HG02973 (cell line): ENCODE data around the gene DNAJB8.

ENCODE experiments used
- ATAC-seq: cut with Tn5 transposase; IDR thresholded peaks from one replicate; pipeline ENCODE4 v1.9.1; 2021; ENCODE audit warnings: moderate library complexity; ENCODE audit not compliant: unreplicated experiment

Gene DNAJB8

DNA sequence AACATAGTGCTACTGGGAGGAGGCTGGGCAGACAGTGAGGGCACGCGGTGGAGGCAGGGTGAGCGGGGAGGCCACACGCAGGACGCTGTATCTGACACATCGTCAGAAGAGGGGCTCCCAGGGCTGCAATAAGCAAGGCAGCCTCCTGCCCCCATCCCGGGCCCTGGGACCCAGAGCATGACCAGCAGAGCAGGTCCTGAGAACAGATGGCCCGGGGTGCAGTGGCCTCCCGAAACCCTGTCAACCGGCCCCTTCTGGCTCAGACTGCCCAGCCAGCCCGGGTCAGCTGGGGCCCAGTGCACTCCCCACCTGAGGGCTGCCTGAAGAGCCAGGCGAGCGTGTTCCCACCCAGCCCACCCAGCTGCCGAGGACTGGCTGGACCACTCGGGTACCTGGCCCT, 37.4 kb downstream of the DNAJB8 start:
- ATAC-seq, result no peak

- ATAC-seq, result no peak
Measured at GRCh38 chr3:128427872-128428822, 38.5 kb downstream of the DNAJB8 start.

GRCh38 chr3:128427175-128427857, 39.4 kb downstream of the DNAJB8 start:
- ATAC-seq, result no peak

- no peak for ATAC-seq
Measured at GRCh38 chr3:128426128-128426921, 40.4 kb downstream of the DNAJB8 start.

DNA sequence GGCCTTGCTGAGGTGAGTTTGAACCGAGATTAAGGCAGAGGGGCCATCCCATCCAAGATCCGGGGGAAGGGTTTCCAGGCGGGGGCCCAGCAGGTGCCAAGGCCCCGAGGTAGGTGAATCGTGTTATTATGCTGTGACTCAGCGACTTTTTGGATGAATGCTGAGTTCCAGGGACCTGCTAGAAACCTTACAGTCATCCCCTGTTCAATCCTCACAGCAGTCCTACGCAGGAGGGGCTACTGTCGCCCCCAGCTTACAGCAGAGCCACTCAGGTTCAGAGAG, 40.9 kb downstream of the DNAJB8 start:
- ATAC-seq, result no peak

DNA sequence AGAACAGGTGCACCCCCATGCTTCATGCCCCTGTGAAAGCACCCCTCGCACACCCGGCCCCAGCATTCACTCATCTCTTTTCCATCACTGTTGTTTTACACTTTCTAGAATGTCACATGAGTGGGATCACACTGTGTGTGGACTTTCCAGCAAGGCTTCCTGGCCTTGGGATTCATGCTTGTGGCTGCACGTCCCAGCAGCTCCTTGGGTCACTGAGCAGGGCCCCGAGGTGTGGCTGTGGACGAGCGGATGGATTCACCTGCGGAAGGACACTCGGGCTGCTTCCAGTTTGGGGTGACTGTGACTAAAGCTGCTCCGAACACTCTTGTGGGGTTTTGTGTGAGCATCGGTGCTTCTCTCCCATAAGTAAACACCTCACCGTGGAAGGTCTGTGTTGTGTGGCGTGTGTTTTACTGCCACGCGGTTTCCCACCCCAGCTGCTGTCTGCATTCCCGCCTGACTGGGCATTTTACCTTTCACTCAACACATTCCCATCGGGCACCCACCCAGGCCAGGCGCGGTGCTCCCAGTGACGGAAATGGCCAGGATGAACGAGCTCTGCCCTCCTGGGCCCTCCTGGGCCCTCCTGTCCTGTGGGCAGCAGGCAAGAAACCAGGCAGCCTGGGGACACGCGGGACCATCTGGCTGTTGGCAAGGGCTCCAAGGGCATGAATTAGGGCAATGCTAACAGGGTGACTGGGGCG, 41.4 kb downstream of the DNAJB8 start:
- ATAC-seq, result no peak

DNA sequence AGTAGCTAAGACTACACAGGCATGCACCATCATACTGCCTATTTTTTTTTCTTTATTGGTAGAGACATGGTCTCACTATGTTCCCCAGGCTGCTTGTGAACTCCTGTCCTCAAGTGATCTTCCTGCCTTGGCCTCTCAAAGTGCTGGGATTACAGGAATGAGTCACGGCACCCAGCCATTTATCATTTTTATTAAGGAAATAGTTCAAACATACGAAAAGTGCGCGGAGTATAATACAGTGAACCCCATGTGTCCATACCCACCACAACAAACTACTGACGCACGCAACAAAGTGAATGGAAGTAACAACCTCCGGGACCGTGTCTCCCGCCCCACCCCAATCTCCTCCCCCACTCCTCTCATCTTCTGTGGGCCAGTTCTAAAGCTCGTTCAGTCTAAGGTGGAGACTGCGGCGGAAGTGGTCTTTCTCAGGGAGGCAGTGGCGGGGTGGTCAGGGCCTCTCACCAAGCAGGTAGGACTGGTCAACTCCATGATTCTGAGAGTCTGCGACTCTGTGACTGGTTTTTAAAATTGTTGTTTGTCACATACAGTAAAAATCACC, 42.1 kb downstream of the DNAJB8 start:
- no peak for ATAC-seq

DNA sequence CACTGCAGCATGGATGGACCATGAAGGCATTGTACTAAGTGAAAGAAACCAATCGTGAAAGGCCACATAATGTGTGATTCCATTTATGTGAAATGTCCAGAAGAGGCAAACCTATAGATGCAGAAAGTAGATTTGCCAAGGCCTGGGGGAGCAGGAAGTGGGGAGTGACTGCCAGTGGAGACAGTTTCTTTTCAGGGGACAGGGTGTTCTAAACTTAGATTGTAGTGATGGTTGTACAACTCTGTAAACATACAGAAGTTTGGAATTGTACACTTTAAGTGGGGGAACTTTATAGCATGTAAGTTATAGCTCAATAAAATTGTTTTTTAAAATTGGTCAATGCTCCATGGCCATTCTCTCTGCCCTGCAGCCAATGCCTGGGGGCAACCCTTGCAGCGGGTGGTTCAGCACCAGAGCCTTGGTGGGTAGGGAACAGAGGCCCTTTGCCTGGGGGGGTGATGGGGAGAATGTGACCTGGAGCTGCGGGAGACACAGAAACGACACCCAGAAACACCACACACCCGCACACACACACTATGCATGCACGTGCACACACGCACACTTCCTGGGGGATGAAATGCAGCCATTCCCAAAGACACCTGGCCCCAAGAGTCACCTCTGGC, 43.1 kb downstream of the DNAJB8 start:
- ATAC-seq, result no peak

GRCh38 chr3:128422762-128423524, 43.7 kb downstream of the DNAJB8 start:
- no peak for ATAC-seq

DNA sequence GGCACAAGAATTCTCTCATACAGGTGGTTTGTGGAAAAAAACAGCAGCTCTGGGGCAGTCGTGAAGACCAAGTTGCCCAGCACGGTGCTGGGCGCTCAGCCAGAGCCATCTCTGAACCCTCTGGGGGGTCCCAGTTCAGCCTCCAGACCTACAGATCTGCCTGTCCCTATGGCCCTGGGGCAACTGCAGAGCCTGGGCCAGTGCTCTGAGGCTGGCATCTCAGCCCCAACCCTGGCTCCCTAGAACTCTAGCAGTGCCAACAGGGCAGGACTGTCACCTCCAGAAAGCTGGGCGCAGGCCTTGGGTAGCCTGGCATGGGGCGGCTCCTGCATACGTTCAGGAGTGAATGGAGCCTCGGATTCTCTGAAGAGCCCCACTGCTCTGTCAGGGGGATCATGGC, 44.7 kb downstream of the DNAJB8 start:
- ATAC-seq, result no peak

DNA sequence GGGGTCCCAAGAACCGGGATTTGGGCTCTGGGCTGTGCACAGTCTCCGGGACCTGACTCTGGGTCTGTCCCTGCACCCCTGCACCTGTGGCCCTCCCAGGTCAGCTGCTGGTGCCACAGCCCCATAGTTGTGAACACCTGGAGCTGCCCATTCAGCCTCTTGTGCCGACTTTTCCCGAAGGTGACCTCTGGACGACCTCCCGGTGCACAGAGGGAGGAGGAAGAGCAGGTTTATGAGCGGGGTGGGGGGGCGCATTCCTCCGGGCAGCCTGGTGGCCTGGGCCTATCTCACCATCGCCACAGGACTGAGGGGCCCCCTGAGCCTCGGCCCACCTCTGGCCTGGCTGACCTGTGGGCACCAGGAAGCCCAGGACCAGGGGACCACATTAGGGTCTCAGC, 45.3 kb downstream of the DNAJB8 start:
- ATAC-seq, result no peak

- ATAC-seq, result no peak
Measured at GRCh38 chr3:128420720-128421438, 45.8 kb downstream of the DNAJB8 start.

DNA sequence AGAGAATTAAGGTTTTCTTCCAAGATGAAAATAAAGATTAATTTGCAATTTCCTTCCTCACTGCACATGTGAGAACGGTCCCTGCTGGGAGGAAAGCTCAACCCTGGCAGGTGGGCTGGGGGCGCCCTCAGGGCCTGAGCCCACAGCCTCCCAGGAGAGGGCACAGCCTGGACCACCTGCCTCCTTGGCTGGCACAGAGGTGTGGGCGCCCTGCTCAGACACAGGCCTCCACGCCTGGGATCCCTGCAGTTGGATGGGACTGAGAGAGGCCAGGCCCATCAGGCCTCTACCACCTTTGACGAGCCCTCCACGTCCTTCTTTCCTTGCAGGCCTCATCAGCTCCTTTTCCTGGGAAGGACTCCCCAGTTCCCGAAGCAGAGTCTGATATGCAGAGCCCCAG, 46.4 kb downstream of the DNAJB8 start:
- no peak for ATAC-seq

- no peak for ATAC-seq
Measured at GRCh38 chr3:128419311-128419710, 47.4 kb downstream of the DNAJB8 start.

DNA sequence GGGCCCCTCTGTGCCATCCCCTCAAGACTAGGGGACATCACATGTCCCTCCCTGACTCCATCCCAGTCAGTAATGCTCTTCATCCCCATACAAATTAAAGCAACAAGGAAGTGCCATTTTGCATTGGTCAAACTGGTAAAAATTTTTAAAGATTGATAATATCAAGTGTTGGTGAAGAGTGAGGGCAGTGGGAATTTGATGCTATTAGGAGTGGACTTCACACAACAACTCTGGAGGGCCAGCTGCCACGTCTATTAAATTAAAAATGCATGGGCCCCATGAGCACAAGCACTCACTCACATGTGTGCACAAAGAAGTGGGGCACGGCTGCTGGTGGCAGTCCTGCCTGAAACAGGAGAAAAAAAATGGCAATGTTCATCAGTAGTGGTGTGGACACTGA, 47.8 kb downstream of the DNAJB8 start:
- no peak for ATAC-seq

DNA sequence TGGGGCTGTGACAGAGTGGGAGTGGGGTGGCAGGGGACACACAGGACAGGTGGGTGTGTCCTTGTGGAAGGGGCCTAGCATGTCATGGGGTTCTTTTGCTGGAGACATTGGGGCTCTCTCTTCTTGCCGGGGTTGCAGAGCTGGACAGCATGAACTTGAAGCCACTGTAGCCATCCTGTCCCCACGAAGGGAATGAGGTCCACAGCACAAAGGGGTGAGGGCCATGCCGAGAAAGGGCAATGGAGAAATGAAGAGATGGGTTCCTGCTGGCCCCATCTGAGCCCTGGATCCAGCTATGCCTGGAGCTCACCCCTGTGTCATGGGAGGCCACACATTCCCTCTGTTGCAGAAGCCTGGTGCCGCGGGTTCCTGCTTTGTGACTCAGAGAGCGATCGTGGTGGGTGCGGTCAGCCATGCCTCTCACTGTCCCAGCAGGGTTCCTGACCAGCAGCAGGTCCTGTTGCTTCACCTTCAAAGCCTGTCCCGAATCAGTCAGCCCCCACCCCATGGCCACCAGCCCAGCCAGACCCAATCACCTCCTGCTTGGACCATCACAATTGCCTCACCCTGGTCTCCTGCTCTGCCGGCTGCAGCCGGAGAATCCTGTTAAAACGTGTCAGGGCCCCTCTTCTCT, 50.0 kb downstream of the DNAJB8 start:
- no peak for ATAC-seq

- ATAC-seq, result no peak
Measured at GRCh38 chr3:128415773-128416577, 50.7 kb downstream of the DNAJB8 start.
